WTC11 (cell line): Measurements from ENCODE around the gene WBP2. TPM values are rescaled to one million over a fixed set of nuclear protein-coding genes. Genes with fewer than 3 reads are reported as not detected.

ENCODE experiments used
- ATAC-seq: fragments of 200-7000 bp; cut with Tn5 transposase; 2 replicates; pipeline ENCODE4 v1.10.0; 2021; ENCODE audit warnings: mild to moderate bottlenecking, moderate library complexity
- CTCF ChIA-PET: fragments of 300-600 bp; sonication (Branson Sonifier 250); formaldehyde crosslinking; loops from one replicate; lab custom pipeline; 2021; ENCODE audit warnings: antibody characterized with exemption; lab: Charles Lee
- POLR2A ChIA-PET: fragments of 350-600 bp; sonication (Branson Sonifier 250); formaldehyde crosslinking; loops from one replicate; lab custom pipeline; 2021; ENCODE audit warnings: antibody characterized with exemption; lab: Charles Lee
- DNase-seq: peaks from one replicate; pipeline ENCODE4 v3.0.0; 2021; ENCODE audit warnings: low spot score
- H3K27ac Mint-ChIP-seq: 2 replicates; pipeline ENCODE4 v1.8.0; 2021; ENCODE audit warnings: mixed read lengths
- H3K27me3 Mint-ChIP-seq: 2 replicates; pipeline ENCODE4 v1.8.0; 2021; ENCODE audit warnings: low read depth, mild to moderate bottlenecking, moderate library complexity, mixed read lengths
- H3K36me3 Mint-ChIP-seq: 2 replicates; pipeline ENCODE4 v1.8.0; 2021; ENCODE audit warnings: mixed read lengths
- H3K4me1 Mint-ChIP-seq: 2 replicates; pipeline ENCODE4 v1.8.0; 2022; ENCODE audit warnings: mixed read lengths
- H3K4me3 Mint-ChIP-seq: 2 replicates; pipeline ENCODE4 v1.8.0; 2021; ENCODE audit warnings: mild to moderate bottlenecking, moderate library complexity, mixed read lengths
- H3K9me3 Mint-ChIP-seq: 2 replicates; pipeline ENCODE4 v1.8.0; 2021; ENCODE audit warnings: mixed read lengths
- CREB1 ChIP-seq: sonication (generic); formaldehyde crosslinking; IDR thresholded peaks from 2 replicates; pipeline ENCODE4 v1.8.0; 2023; ENCODE audit warnings: mild to moderate bottlenecking, missing genetic modification reagents
- ETV6 ChIP-seq: sonication (generic); formaldehyde crosslinking; IDR thresholded peaks from 2 replicates; pipeline ENCODE4 v1.8.1; 2022; ENCODE audit warnings: mild to moderate bottlenecking, missing genetic modification reagents
- FOXK1 ChIP-seq: sonication (generic); formaldehyde crosslinking; IDR thresholded peaks from 2 replicates; pipeline ENCODE4 v1.8.0; 2022; ENCODE audit warnings: mild to moderate bottlenecking, moderate library complexity, missing genetic modification reagents
- FOXP1 ChIP-seq: sonication (generic); formaldehyde crosslinking; IDR thresholded peaks from 2 replicates; pipeline ENCODE4 v1.8.0; 2022; ENCODE audit warnings: missing genetic modification reagents, mild to moderate bottlenecking, moderate library complexity, borderline replicate concordance
- FOXP4 ChIP-seq: sonication (generic); formaldehyde crosslinking; IDR thresholded peaks from 2 replicates; pipeline ENCODE4 v1.8.0; 2022; ENCODE audit warnings: mild to moderate bottlenecking, missing genetic modification reagents
- HMGXB4 ChIP-seq: sonication (generic); formaldehyde crosslinking; IDR thresholded peaks from 2 replicates; pipeline ENCODE4 v1.8.1; 2023; ENCODE audit warnings: mild to moderate bottlenecking, moderate library complexity, missing genetic modification reagents
- IRF2 ChIP-seq: sonication (generic); formaldehyde crosslinking; IDR thresholded peaks from 2 replicates; pipeline ENCODE4 v1.8.0; 2022; ENCODE audit warnings: low read depth, missing genetic modification reagents, borderline replicate concordance
- MYBL2 ChIP-seq: sonication (generic); formaldehyde crosslinking; IDR thresholded peaks from 2 replicates; pipeline ENCODE4 v1.8.1; 2023; ENCODE audit warnings: mild to moderate bottlenecking, moderate library complexity, missing genetic modification reagents
- NR2C2 ChIP-seq: sonication (generic); formaldehyde crosslinking; IDR thresholded peaks from 2 replicates; pipeline ENCODE4 v1.8.0; 2022; ENCODE audit warnings: mild to moderate bottlenecking, missing genetic modification reagents
- NR3C1 ChIP-seq: sonication (generic); formaldehyde crosslinking; conservative IDR thresholded peaks from 2 replicates; pipeline ENCODE4 v1.8.1; 2023; ENCODE audit warnings: low read depth, mild to moderate bottlenecking, missing genetic modification reagents
- RELA ChIP-seq: sonication (generic); formaldehyde crosslinking; IDR thresholded peaks from 2 replicates; pipeline ENCODE4 v1.8.1; 2022; ENCODE audit warnings: missing genetic modification reagents, mild to moderate bottlenecking, borderline replicate concordance
- SOX15 ChIP-seq: fragments of 250-450 bp; sonication (Bioruptor Pico); IDR thresholded peaks from 2 replicates; pipeline ENCODE4 v1.9.0; 2021; ENCODE audit warnings: mild to moderate bottlenecking
- SP1 ChIP-seq: sonication (generic); formaldehyde crosslinking; conservative IDR thresholded peaks from 2 replicates; pipeline ENCODE4 v1.8.1; 2022; ENCODE audit warnings: missing genetic modification reagents
- TEAD4 ChIP-seq: sonication (generic); formaldehyde crosslinking; IDR thresholded peaks from 2 replicates; pipeline ENCODE4 v1.8.0; 2022; ENCODE audit warnings: mild to moderate bottlenecking, missing genetic modification reagents
- USF1 ChIP-seq: sonication (generic); formaldehyde crosslinking; IDR thresholded peaks from 2 replicates; pipeline ENCODE4 v1.8.0; 2022; ENCODE audit warnings: mild to moderate bottlenecking, missing genetic modification reagents
- ZNF121 ChIP-seq: sonication (generic); formaldehyde crosslinking; IDR thresholded peaks from 2 replicates; pipeline ENCODE4 v1.8.0; 2023; ENCODE audit warnings: missing genetic modification reagents
- ZNF219 ChIP-seq: sonication (generic); formaldehyde crosslinking; IDR thresholded peaks from 2 replicates; pipeline ENCODE4 v1.8.0; 2023; ENCODE audit warnings: missing genetic modification reagents, mild to moderate bottlenecking, borderline replicate concordance
- ZNF232 ChIP-seq: sonication (generic); formaldehyde crosslinking; IDR thresholded peaks from 2 replicates; pipeline ENCODE4 v1.8.0; 2022; ENCODE audit warnings: mild to moderate bottlenecking, missing genetic modification reagents
- ZNF423 ChIP-seq: fragments of 250-450 bp; sonication (Bioruptor Pico); IDR thresholded peaks from 2 replicates; pipeline ENCODE4 v2.1.2; 2022; ENCODE audit warnings: mild to moderate bottlenecking, moderate library complexity
- total RNA-seq: library from RNA; stranded (reverse); gene quantifications from 3 replicates; pipeline ENCODE4 v1.2.3, GENCODE V29; 2021
- TF ChIP-seq, protein P1 (sequence below): sonication (generic); formaldehyde crosslinking; conservative IDR thresholded peaks from 2 replicates; pipeline ENCODE4 v1.8.1; 2022; ENCODE audit warnings: mild to moderate bottlenecking, missing genetic modification reagents
- TF ChIP-seq, protein P2 (sequence below): sonication (generic); formaldehyde crosslinking; IDR thresholded peaks from 2 replicates; pipeline ENCODE4 v1.8.0; 2023; ENCODE audit warnings: missing genetic modification reagents, mild to moderate bottlenecking, borderline replicate concordance
- TF ChIP-seq, protein P3 (sequence below): sonication (generic); formaldehyde crosslinking; IDR thresholded peaks from 2 replicates; pipeline ENCODE4 v1.8.1; 2022; ENCODE audit warnings: mild to moderate bottlenecking, moderate library complexity, missing genetic modification reagents
- TF ChIP-seq, protein P4 (sequence below): sonication (generic); formaldehyde crosslinking; IDR thresholded peaks from 2 replicates; pipeline ENCODE4 v1.8.0; 2023; ENCODE audit warnings: mild to moderate bottlenecking, missing genetic modification reagents

WBP2 gene
- total RNA-seq, 1 experiment from 2014 or later: 68.8 TPM

- H3K27ac Mint-ChIP-seq: no peak overlapping the region
- ChIA-PET CTCF (interaction anchor here (0.6 to 6.1 kb wide), 24 partner anchors 8 to 568 kb away, joined by 3 to 71 read pairs (median 5); partner anchors contain the start of genes CDK3, MRPL38, TMEM94 and TRIM65), POLR2A (interaction anchor here (0.6 to 3.5 kb wide), 2 partner anchors 17 to 22 kb away, joined by 3 to 16 read pairs; partner anchors contain the start of gene WBP2)
- H3K4me3 Mint-ChIP-seq: peak overlapping the region; percentile 77
- H3K9me3 Mint-ChIP-seq: no peaks in the 10 kb centered on the region
- DNase-seq: no peak
- peaks cover 21% of the 10 kb centered on the region for H3K4me1 Mint-ChIP-seq
- peak; percentile 2; the same call in 1 of the 2 replicates for ATAC-seq
- H3K27me3 Mint-ChIP-seq: peaks cover 37% of the 10 kb centered on the region
- no peaks in the 10 kb centered on the region for H3K36me3 Mint-ChIP-seq
- TF ChIP-seq ETV6 (CRISPR knock-in tag): no peak
- no peak for TF ChIP-seq FOXP1
- TF ChIP-seq SOX15 (CRISPR knock-in tag): no peak
- TF ChIP-seq HMGXB4: no peak
- TF ChIP-seq NR2C2 (CRISPR knock-in tag): 0 out of 2 replicates have a peak, but pooled peaks have one; percentile 22
- no peak for TF ChIP-seq MYBL2
- TF ChIP-seq ZNF232: no peak
- 0 out of 2 replicates have a peak, but pooled peaks have one; percentile 13 for TF ChIP-seq CREB1 (CRISPR knock-in tag)
- no peak for TF ChIP-seq TEAD4 (CRISPR knock-in tag)
- no peak for TF ChIP-seq IRF2 (CRISPR knock-in tag)
- no peak for TF ChIP-seq ZNF219 (CRISPR knock-in tag)
- TF ChIP-seq FOXP4 (CRISPR knock-in tag): no peak
- no peak for TF ChIP-seq NR3C1 (CRISPR knock-in tag)
- TF ChIP-seq FOXK1 (CRISPR knock-in tag): no peak
- TF ChIP-seq, protein P1, sequence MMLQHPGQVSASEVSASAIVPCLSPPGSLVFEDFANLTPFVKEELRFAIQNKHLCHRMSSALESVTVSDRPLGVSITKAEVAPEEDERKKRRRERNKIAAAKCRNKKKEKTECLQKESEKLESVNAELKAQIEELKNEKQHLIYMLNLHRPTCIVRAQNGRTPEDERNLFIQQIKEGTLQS (CRISPR knock-in tag): no peak
- TF ChIP-seq, protein P2, sequence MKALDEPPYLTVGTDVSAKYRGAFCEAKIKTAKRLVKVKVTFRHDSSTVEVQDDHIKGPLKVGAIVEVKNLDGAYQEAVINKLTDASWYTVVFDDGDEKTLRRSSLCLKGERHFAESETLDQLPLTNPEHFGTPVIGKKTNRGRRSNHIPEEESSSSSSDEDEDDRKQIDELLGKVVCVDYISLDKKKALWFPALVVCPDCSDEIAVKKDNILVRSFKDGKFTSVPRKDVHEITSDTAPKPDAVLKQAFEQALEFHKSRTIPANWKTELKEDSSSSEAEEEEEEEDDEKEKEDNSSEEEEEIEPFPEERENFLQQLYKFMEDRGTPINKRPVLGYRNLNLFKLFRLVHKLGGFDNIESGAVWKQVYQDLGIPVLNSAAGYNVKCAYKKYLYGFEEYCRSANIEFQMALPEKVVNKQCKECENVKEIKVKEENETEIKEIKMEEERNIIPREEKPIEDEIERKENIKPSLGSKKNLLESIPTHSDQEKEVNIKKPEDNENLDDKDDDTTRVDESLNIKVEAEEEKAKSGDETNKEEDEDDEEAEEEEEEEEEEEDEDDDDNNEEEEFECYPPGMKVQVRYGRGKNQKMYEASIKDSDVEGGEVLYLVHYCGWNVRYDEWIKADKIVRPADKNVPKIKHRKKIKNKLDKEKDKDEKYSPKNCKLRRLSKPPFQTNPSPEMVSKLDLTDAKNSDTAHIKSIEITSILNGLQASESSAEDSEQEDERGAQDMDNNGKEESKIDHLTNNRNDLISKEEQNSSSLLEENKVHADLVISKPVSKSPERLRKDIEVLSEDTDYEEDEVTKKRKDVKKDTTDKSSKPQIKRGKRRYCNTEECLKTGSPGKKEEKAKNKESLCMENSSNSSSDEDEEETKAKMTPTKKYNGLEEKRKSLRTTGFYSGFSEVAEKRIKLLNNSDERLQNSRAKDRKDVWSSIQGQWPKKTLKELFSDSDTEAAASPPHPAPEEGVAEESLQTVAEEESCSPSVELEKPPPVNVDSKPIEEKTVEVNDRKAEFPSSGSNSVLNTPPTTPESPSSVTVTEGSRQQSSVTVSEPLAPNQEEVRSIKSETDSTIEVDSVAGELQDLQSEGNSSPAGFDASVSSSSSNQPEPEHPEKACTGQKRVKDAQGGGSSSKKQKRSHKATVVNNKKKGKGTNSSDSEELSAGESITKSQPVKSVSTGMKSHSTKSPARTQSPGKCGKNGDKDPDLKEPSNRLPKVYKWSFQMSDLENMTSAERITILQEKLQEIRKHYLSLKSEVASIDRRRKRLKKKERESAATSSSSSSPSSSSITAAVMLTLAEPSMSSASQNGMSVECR: 0 out of 2 replicates have a peak, but pooled peaks have one; percentile 7
- TF ChIP-seq SP1 (CRISPR knock-in tag): no peak
- TF ChIP-seq, protein P3, sequence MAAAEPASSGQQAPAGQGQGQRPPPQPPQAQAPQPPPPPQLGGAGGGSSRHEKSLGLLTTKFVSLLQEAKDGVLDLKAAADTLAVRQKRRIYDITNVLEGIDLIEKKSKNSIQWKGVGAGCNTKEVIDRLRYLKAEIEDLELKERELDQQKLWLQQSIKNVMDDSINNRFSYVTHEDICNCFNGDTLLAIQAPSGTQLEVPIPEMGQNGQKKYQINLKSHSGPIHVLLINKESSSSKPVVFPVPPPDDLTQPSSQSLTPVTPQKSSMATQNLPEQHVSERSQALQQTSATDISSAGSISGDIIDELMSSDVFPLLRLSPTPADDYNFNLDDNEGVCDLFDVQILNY (CRISPR knock-in tag): no peak
- no peak for TF ChIP-seq ZNF121 (CRISPR knock-in tag)
- no peak for TF ChIP-seq USF1 (CRISPR knock-in tag)
- TF ChIP-seq RELA (CRISPR knock-in tag): no peak
- no peak for TF ChIP-seq ZNF423 (CRISPR knock-in tag)
- TF ChIP-seq, protein P4, sequence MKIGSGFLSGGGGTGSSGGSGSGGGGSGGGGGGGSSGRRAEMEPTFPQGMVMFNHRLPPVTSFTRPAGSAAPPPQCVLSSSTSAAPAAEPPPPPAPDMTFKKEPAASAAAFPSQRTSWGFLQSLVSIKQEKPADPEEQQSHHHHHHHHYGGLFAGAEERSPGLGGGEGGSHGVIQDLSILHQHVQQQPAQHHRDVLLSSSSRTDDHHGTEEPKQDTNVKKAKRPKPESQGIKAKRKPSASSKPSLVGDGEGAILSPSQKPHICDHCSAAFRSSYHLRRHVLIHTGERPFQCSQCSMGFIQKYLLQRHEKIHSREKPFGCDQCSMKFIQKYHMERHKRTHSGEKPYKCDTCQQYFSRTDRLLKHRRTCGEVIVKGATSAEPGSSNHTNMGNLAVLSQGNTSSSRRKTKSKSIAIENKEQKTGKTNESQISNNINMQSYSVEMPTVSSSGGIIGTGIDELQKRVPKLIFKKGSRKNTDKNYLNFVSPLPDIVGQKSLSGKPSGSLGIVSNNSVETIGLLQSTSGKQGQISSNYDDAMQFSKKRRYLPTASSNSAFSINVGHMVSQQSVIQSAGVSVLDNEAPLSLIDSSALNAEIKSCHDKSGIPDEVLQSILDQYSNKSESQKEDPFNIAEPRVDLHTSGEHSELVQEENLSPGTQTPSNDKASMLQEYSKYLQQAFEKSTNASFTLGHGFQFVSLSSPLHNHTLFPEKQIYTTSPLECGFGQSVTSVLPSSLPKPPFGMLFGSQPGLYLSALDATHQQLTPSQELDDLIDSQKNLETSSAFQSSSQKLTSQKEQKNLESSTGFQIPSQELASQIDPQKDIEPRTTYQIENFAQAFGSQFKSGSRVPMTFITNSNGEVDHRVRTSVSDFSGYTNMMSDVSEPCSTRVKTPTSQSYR (CRISPR knock-in tag): peak; percentile 55; the same call in 1 of the 2 replicates
These were observed 22.0 kb upstream of the WBP2 start for GRCh38 chr17:75876938-75877751.
